Measurements from ENCODE around the gene CDX2.

GRCh38 chr13:27981006-27981708, 12.0 kb upstream of the CDX2 start:
- TF ChIP-seq CTCF (IDR thresholded peaks at IDR 0.05) (no peak), POLR2A (IDR thresholded peaks at IDR 0.05) (no peak)

Measured in thyroid gland (tissue), 4 donors.